ENCODE results near the gene ARHGAP6.
A peak's percentile ranks its signal among the peaks of the same experiment; 100 is the strongest.

DNA sequence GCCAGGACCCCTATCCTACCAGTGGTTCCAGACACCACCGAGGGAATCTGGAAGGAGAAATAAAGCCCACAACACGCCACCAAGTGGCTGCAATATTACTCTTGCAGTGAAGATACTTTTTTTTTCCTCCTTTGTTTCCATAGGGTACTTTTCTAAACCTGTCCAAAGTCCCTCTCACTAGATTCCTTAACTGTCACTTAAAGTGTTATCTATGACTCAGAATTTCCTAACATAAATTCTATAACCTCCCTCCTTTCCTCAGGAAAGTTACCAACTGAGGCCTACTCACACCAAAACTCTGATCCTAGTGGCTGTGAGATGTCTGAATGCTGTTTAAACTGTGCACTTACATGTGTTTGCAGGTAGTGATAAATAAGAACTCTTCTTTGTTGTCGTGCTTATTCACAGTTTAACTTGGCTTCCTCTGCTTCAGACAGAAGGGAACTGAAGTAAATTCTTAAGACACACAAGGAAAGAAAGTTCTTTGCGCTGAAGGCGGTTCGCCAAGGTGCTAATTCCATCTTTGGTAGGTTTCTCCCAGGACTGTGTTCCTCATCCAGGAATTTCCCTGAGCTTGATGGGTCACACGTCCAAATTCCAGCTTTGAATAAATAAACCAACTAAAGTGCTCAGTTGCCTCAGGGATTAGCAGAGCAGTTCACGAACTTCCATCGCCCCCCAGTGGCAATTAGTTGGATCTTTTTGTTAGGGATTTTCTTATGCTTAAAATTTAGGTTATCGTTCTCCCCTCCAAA, 565.3 kb downstream of the ARHGAP6 start:
- TF ChIP-seq, protein P1, sequence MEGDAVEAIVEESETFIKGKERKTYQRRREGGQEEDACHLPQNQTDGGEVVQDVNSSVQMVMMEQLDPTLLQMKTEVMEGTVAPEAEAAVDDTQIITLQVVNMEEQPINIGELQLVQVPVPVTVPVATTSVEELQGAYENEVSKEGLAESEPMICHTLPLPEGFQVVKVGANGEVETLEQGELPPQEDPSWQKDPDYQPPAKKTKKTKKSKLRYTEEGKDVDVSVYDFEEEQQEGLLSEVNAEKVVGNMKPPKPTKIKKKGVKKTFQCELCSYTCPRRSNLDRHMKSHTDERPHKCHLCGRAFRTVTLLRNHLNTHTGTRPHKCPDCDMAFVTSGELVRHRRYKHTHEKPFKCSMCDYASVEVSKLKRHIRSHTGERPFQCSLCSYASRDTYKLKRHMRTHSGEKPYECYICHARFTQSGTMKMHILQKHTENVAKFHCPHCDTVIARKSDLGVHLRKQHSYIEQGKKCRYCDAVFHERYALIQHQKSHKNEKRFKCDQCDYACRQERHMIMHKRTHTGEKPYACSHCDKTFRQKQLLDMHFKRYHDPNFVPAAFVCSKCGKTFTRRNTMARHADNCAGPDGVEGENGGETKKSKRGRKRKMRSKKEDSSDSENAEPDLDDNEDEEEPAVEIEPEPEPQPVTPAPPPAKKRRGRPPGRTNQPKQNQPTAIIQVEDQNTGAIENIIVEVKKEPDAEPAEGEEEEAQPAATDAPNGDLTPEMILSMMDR (IDR thresholded peaks at IDR 0.05 in 2 of 3, conservative IDR thresholded peaks at IDR 0.05 in 1 of 3; ENCODE audit: insufficient read depth in 2 of 3, low read depth in 1 of 3, low read length in 3 of 3): peak; percentile 47 to 60 (median 48); a peak in 5 of 6 replicates
- TF ChIP-seq, protein P2, sequence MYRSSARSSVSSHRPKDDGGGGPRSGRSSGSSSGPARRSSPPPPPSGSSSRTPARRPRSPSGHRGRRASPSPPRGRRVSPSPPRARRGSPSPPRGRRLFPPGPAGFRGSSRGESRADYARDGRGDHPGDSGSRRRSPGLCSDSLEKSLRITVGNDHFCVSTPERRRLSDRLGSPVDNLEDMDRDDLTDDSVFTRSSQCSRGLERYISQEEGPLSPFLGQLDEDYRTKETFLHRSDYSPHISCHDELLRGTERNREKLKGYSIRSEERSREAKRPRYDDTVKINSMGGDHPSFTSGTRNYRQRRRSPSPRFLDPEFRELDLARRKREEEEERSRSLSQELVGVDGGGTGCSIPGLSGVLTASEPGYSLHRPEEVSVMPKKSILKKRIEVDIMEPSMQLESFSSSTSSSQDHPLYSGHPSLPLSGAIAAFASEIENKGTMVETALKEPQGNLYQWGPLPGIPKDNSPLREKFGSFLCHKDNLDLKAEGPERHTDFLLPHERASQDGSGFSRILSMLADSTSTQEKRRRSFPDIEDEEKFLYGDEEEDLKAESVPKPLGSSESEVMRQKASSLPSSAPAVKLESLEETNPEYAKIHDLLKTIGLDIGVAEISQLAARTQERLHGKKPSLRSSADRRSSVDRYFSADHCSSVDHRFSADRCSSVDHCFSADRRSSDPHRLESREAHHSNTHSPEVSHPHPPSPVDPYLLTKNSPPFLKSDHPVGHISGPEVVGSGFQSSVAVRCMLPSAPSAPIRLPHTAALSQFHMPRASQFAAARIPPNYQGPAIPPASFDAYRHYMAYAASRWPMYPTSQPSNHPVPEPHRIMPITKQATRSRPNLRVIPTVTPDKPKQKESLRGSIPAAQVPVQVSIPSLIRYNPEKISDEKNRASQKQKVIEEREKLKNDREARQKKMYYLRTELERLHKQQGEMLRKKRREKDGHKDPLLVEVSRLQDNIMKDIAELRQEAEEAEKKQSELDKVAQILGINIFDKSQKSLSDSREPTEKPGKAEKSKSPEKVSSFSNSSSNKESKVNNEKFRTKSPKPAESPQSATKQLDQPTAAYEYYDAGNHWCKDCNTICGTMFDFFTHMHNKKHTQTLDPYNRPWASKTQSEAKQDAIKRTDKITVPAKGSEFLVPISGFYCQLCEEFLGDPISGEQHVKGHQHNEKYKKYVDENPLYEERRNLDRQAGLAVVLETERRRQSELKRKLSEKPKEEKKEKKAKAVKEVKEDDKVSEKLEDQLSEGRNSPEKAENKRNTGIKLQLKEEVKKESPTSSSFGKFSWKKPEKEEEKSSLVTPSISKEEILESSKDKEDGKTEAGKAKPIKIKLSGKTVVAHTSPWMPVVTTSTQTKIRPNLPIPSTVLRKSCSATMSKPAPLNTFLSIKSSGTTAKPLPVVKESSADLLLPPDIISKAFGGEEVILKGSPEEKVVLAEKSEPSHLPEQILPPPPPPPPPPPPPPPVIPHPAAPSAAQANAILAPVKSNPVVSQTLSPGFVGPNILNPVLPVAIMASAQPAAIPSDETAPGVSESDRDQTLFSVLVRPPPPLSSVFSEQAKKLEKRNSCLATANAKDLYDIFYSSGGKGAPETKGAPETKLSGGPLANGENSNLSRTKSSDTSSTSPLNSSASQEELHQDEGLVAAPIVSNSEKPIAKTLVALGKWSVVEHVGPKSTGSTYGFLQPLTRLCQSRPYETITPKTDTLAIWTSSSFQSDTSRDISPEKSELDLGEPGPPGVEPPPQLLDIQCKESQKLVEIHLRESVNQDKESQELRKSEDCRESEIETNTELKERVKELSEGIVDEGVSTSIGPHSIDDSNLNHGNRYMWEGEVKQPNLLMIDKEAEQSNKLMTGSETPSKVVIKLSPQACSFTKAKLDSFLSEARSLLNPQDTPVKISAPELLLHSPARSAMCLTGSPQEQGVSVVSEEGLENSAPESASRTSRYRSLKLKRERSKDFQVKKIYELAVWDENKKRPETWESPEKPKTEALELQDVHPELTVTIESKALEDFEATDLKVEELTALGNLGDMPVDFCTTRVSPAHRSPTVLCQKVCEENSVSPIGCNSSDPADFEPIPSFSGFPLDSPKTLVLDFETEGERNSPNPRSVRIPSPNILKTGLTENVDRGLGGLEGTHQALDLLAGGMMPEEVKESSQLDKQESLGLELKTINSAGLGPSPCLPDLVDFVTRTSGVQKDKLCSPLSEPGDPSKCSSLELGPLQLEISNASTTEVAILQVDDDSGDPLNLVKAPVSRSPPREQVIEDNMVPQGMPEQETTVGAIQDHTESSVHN (IDR thresholded peaks at IDR 0.05; ENCODE audit: borderline replicate concordance in 1 of 2, low read depth in 1 of 2): no peak
- no peak for TF ChIP-seq MAFK (IDR thresholded peaks at IDR 0.05; ENCODE audit: low read length)
- no peak for TF ChIP-seq STAT5B (CRISPR knock-in tag; IDR thresholded peaks at IDR 0.05)
- TF ChIP-seq ZNF354B (CRISPR knock-in tag; IDR thresholded peaks at IDR 0.05): no peak
- no peak for TF ChIP-seq HNRNPH1 (optimal IDR thresholded peaks at IDR 0.05; ENCODE audit: low read depth, low read length)
- TF ChIP-seq, protein P3, sequence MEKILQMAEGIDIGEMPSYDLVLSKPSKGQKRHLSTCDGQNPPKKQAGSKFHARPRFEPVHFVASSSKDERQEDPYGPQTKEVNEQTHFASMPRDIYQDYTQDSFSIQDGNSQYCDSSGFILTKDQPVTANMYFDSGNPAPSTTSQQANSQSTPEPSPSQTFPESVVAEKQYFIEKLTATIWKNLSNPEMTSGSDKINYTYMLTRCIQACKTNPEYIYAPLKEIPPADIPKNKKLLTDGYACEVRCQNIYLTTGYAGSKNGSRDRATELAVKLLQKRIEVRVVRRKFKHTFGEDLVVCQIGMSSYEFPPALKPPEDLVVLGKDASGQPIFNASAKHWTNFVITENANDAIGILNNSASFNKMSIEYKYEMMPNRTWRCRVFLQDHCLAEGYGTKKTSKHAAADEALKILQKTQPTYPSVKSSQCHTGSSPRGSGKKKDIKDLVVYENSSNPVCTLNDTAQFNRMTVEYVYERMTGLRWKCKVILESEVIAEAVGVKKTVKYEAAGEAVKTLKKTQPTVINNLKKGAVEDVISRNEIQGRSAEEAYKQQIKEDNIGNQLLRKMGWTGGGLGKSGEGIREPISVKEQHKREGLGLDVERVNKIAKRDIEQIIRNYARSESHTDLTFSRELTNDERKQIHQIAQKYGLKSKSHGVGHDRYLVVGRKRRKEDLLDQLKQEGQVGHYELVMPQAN (IDR thresholded peaks at IDR 0.05; ENCODE audit: borderline replicate concordance): no peak
